Nephron (organoid): Measurements from ENCODE around the gene MAP4.

ENCODE experiments used
- H3K27ac Mint-ChIP-seq, 3 experiments: 2 replicates each; pipeline ENCODE4 v1.8.0; 2020; ENCODE audit warnings: mixed read lengths in 3 of 3, mild to moderate bottlenecking in 2 of 3, moderate library complexity in 1 of 3
- H3K27me3 Mint-ChIP-seq: 2 replicates; pipeline ENCODE4 v1.8.0; 2021; ENCODE audit warnings: low read depth, mild to moderate bottlenecking, moderate library complexity, mixed read lengths
- H3K36me3 Mint-ChIP-seq: 2 replicates; pipeline ENCODE4 v1.8.0; 2020; ENCODE audit warnings: low read depth, mixed read lengths
- H3K4me1 Mint-ChIP-seq: 2 replicates; pipeline ENCODE4 v1.8.0; 2020; ENCODE audit warnings: mixed read lengths
- H3K4me3 Mint-ChIP-seq, 3 experiments: 2 replicates each; pipeline ENCODE4 v1.8.0; 2020; ENCODE audit warnings: mild to moderate bottlenecking in 3 of 3, mixed read lengths in 3 of 3, moderate library complexity in 2 of 3
- H3K9me3 Mint-ChIP-seq: 2 replicates; pipeline ENCODE4 v1.8.0; 2020; ENCODE audit warnings: mixed read lengths
- TF ChIP-seq, protein P1 (sequence below), 3 experiments: fragments of 200-600 bp; sonication (generic); IDR thresholded peaks; one replicate each; pipeline ENCODE4 v1.5.0; 2021; ENCODE audit warnings: antibody characterized with exemption in 3 of 3; ENCODE audit not compliant: unreplicated experiment in 3 of 3

The MAP4 gene

GRCh38 chr3:48034000-48034516, 17.8 kb upstream of the MAP4 start:
- H3K4me1 Mint-ChIP-seq, result peaks cover 29% of the 10 kb centered on the region
- TF ChIP-seq, protein P1, sequence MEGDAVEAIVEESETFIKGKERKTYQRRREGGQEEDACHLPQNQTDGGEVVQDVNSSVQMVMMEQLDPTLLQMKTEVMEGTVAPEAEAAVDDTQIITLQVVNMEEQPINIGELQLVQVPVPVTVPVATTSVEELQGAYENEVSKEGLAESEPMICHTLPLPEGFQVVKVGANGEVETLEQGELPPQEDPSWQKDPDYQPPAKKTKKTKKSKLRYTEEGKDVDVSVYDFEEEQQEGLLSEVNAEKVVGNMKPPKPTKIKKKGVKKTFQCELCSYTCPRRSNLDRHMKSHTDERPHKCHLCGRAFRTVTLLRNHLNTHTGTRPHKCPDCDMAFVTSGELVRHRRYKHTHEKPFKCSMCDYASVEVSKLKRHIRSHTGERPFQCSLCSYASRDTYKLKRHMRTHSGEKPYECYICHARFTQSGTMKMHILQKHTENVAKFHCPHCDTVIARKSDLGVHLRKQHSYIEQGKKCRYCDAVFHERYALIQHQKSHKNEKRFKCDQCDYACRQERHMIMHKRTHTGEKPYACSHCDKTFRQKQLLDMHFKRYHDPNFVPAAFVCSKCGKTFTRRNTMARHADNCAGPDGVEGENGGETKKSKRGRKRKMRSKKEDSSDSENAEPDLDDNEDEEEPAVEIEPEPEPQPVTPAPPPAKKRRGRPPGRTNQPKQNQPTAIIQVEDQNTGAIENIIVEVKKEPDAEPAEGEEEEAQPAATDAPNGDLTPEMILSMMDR (IDR thresholded peaks at IDR 0.05; ENCODE audit: unreplicated experiment in 3 of 3), result no peak

GRCh38 chr3:48030188-48030587, 14.0 kb upstream of the MAP4 start:
- TF ChIP-seq, protein P1 (IDR thresholded peaks at IDR 0.05; ENCODE audit: unreplicated experiment in 3 of 3), result no peak
- H3K27ac Mint-ChIP-seq, result no peak overlapping the region
- H3K9me3 Mint-ChIP-seq, result no peaks in the 10 kb centered on the region
- H3K4me1 Mint-ChIP-seq, result peaks cover 37% of the 10 kb centered on the region
- no peaks in the 10 kb centered on the region for H3K36me3 Mint-ChIP-seq
- H3K27me3 Mint-ChIP-seq, result no peaks in the 10 kb centered on the region
- H3K4me3 Mint-ChIP-seq, result no peak overlapping the region

More at GRCh38 chr3:48034000-48034516, 17.8 kb upstream of the MAP4 start:
- Mint-ChIP-seq H3K27me3 (no peaks in the 10 kb centered on the region), H3K9me3 (no peaks in the 10 kb centered on the region), H3K27ac (peak overlapping the region; percentile 43 to 85 (median 48)), H3K36me3 (no peaks in the 10 kb centered on the region), H3K4me3 (no peak overlapping the region)

DNA sequence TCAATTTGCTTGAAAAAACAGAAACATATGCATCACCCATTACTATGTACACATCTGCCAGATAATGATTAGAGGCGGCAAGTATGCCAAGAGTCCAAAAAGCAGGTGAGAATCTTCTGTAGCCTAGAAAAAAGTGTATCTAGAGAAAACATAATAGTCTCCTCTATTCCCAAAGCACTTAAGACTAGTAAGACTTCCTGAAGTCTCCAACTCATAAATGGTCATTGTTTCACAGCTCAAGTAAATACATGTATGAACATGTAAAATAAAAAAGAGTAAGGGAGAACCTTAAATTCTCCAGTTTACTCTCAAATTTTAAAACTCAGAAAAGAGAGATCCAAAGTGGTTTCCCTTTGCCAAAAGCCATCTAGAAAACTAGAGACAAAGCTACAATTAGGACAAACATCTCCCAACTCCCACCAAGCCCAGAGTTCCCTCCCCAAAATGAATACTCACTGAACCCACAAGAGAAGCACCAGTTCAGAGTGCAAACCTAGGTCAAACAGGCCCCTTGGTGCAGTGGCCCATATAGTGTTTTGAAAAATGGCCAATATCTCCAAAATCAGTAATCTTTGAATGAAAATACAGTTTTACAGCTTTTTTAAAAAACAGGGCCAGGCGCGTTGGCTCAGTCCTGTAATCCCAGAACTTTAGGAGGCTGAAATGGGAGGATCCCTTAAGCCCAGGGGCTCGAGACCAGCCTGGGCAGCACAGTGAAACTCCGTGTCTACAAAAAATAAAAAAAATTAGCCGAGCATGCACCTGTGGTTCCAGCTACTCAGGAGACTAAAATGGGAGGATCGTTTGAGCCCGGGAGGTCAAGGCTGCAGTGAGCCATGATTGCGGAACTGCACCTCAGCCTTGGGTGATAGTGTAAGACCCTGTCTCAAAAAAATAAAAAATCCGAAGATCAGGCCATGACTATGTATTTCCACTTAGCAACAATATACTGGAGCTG, 11.0 kb upstream of the MAP4 start:
- Mint-ChIP-seq H3K36me3 (no peaks in the 10 kb centered on the region), H3K27ac (peak overlapping the region; percentile 9 to 37 (median 25)), H3K27me3 (no peaks in the 10 kb centered on the region), H3K4me3 (no peak overlapping the region), H3K4me1 (peaks cover 43% of the 10 kb centered on the region), H3K9me3 (no peaks in the 10 kb centered on the region)
- TF ChIP-seq, protein P1 (IDR thresholded peaks at IDR 0.05; ENCODE audit: unreplicated experiment in 3 of 3), result no peak

DNA sequence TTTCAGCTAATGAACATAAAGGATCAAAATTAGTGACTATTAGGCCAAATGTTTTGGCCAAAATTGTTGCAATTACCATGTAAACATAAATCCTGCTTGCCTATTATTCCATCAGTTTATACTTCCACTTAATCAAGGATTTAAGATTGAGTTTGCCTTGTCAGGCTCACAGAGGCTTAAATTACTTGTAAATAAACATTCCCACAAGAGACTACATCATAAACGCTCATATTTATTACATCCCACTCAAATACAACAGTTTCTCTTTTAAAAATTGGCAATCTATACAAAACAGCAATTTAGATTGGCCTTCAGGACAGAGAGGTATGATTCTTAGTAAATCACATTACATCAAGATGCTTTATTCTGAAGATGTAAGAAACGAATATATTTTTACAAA, 9.9 kb upstream of the MAP4 start:
- Mint-ChIP-seq H3K9me3 (no peaks in the 10 kb centered on the region), H3K36me3 (no peaks in the 10 kb centered on the region), H3K4me1 (peaks cover 48% of the 10 kb centered on the region), H3K27ac (peak overlapping the region in 2 of 3 experiments; percentile 9 to 33), H3K4me3 (no peak overlapping the region), H3K27me3 (no peaks in the 10 kb centered on the region)
- TF ChIP-seq, protein P1 (IDR thresholded peaks at IDR 0.05; ENCODE audit: unreplicated experiment in 3 of 3), result no peak

- Mint-ChIP-seq H3K27me3 (no peaks in the 10 kb centered on the region), H3K4me3 (no peak overlapping the region), H3K36me3 (no peaks in the 10 kb centered on the region), H3K27ac (peak overlapping the region; percentile 22 to 73 (median 40)), H3K4me1 (peaks cover 57% of the 10 kb centered on the region), H3K9me3 (no peaks in the 10 kb centered on the region)
- TF ChIP-seq, protein P1 (IDR thresholded peaks at IDR 0.05; ENCODE audit: unreplicated experiment in 3 of 3), result no peak
These were observed 8.2 kb upstream of the MAP4 start for GRCh38 chr3:48024401-48024800.
